Liver (tissue), 9 donors: ENCODE results near the gene DDX1. TPM values are rescaled to one million over a fixed set of nuclear protein-coding genes. Genes with fewer than 3 reads are reported as not detected.

Experiments
- DNase-seq: peaks from one replicate; pipeline ENCODE4 v3.0.0-alpha.2; 2017; ENCODE audit warnings: low spot score
- H3K27ac ChIP-seq, 2 donors: one replicate each; pipeline ENCODE4 v1.7.0; 2013; ENCODE audit warnings: inconsistent platforms in 2 of 2, low read length in 2 of 2, control low read depth in 1 of 2, low read depth in 1 of 2, mild to moderate bottlenecking in 1 of 2
- H3K27me3 ChIP-seq, 4 donors: one replicate each; pipeline versions ENCODE4 v1.6.1 to v1.7.0; 2013; ENCODE audit warnings: low read length in 3 of 4, inconsistent platforms in 1 of 4, mild to moderate bottlenecking in 1 of 4, moderate library complexity in 1 of 4; ENCODE audit not compliant: control insufficient read depth in 4 of 4, insufficient read depth in 4 of 4
- H3K36me3 ChIP-seq, 4 donors: one replicate each; pipeline versions ENCODE4 v1.6.1 to v1.7.0; 2013; ENCODE audit warnings: low read length in 3 of 4, mild to moderate bottlenecking in 3 of 4, low read depth in 1 of 4, moderate library complexity in 1 of 4; ENCODE audit not compliant: control insufficient read depth in 4 of 4, insufficient read depth in 3 of 4
- H3K4me1 ChIP-seq, 4 donors: one replicate each; pipeline versions ENCODE4 v1.6.1 to v1.7.0; 2013; ENCODE audit warnings: low read length in 3 of 4, mild to moderate bottlenecking in 3 of 4, moderate library complexity in 1 of 4; ENCODE audit not compliant: control insufficient read depth in 4 of 4, insufficient read depth in 4 of 4
- H3K4me3 ChIP-seq, 3 donors: one replicate each; pipeline versions ENCODE4 v1.6.1 to v1.7.0; 2013; ENCODE audit warnings: low read length in 3 of 3, control low read depth in 1 of 3, low read depth in 1 of 3, mild to moderate bottlenecking in 1 of 3
- H3K9ac ChIP-seq, 2 donors: one replicate each; pipeline ENCODE4 v1.7.0; 2013; ENCODE audit warnings: low read length in 2 of 2, mild to moderate bottlenecking in 2 of 2, moderate library complexity in 2 of 2, control low read depth in 1 of 2, low read depth in 1 of 2
- H3K9me3 ChIP-seq, 4 donors: one replicate each; pipeline versions ENCODE4 v1.6.1 to v1.7.0; 2013; ENCODE audit warnings: low read length in 3 of 4; ENCODE audit not compliant: control insufficient read depth in 4 of 4
- CTCF ChIP-seq: fragments of 150-350 bp; IDR thresholded peaks from 2 replicates; pipeline ENCODE4 v1.5.1; 2017; ENCODE audit warnings: improper control_type of control experiment, low read depth, low read length; ENCODE audit not compliant: missing input control
- FOXA1 ChIP-seq: IDR thresholded peaks from 2 replicates; pipeline ENCODE4 v1.6.1; 2016; ENCODE audit warnings: antibody characterized with exemption
- GABPA ChIP-seq, 2 donors: IDR thresholded peaks in 1 of 2; conservative IDR thresholded peaks in 1 of 2; 2 replicates each; pipeline ENCODE4 v1.6.1; 2016; ENCODE audit warnings: antibody characterized with exemption in 2 of 2, mild to moderate bottlenecking in 1 of 2, moderate library complexity in 1 of 2
- HNF4G ChIP-seq: IDR thresholded peaks from 2 replicates; pipeline ENCODE4 v1.6.1; 2016; ENCODE audit warnings: antibody characterized with exemption
- RXRA ChIP-seq, 2 donors: IDR thresholded peaks; 2 replicates each; pipeline ENCODE4 v1.6.1; 2017 to 2018; ENCODE audit warnings: antibody characterized with exemption in 2 of 2, mild to moderate bottlenecking in 1 of 2
- SP1 ChIP-seq: IDR thresholded peaks from 2 replicates; pipeline ENCODE4 v1.6.1; 2018; ENCODE audit warnings: antibody characterized with exemption, mild to moderate bottlenecking
- TAF1 ChIP-seq: conservative IDR thresholded peaks from 2 replicates; pipeline ENCODE4 v1.6.1; 2016; ENCODE audit warnings: antibody characterized with exemption, mild to moderate bottlenecking
- YY1 ChIP-seq: IDR thresholded peaks from 2 replicates; pipeline ENCODE4 v1.6.1; 2016; ENCODE audit warnings: antibody characterized with exemption, mild to moderate bottlenecking
- ZBTB33 ChIP-seq: IDR thresholded peaks from 2 replicates; pipeline ENCODE4 v1.6.1; 2016; ENCODE audit warnings: antibody characterized with exemption
- WGBS: extraction: QIAGEN DNeasy Blood & Tissue Kit; methylation state at CpG from one replicate; pipeline ENCODE4 v1.1.7; 2013; 5-methylcytosine and 5-hydroxymethylcytosine counted together
- polyA plus RNA-seq, 2 donors: library from polyadenylated mRNA; stranded (reverse) in 1 of 2; unstranded in 1 of 2; fragments of 200-250 nt in 1 of 2; fragments of >200 nt in 1 of 2; fragmentation: Nextera tagmentation in 1 of 2; extraction: Ambion mirVana in 1 of 2; gene quantifications; one replicate each; pipeline versions ENCODE4 v1.2.1 to v1.2.3, GENCODE V29; 2013 to 2015
- total RNA-seq, 2 donors: library from RNA; depleted of rRNA; stranded (reverse); fragments of >200 nt; gene quantifications; one replicate each; pipeline ENCODE4 v1.2.3, GENCODE V29; 2014
- donor health status: healthy.
- donor health status: healthy.
- donor health status: healthy.
- donor health status: healthy.
- donor health status: healthy.

The DDX1 gene
- total and polyA plus RNA-seq, 4 donors = 31.7 to 43.9 (median 38.8) TPM

- no peaks in the 10 kb centered on the region for H3K4me1 ChIP-seq
- no peak for DNase-seq
- no peak overlapping the region for H3K4me3 ChIP-seq
- no peak overlapping the region for H3K27ac ChIP-seq
- no peak overlapping the region for H3K9ac ChIP-seq
- no peak for TF ChIP-seq HNF4G
- no peak for TF ChIP-seq CTCF
- TF ChIP-seq RXRA (IDR thresholded peaks at IDR 0.05) = no peak
- TF ChIP-seq YY1 = no peak
- TF ChIP-seq GABPA (IDR thresholded peaks at IDR 0.05 in 1 of 2, conservative IDR thresholded peaks at IDR 0.05 in 1 of 2) = no peak
- no peak for TF ChIP-seq FOXA1
- TF ChIP-seq TAF1 = no peak
- TF ChIP-seq ZBTB33 = no peak
- H3K9me3 ChIP-seq = no peaks in the 10 kb centered on the region
- 83% methylated on average over 4 of the region's 4 CpGs for WGBS
- no peaks in the 10 kb centered on the region for H3K27me3 ChIP-seq
- H3K36me3 ChIP-seq = no peaks in the 10 kb centered on the region
These were observed 76.3 kb downstream of the DDX1 start for GRCh38 chr2:15667809-15668556.

GRCh38 chr2:15668611-15669305 is 77.1 kb downstream of the DDX1 start:
- H3K27me3 ChIP-seq = no peaks in the 10 kb centered on the region
- no peaks in the 10 kb centered on the region for H3K9me3 ChIP-seq
- peaks cover 0 to 2% (median 0%) of the 10 kb centered on the region in 4 donors for H3K4me1 ChIP-seq
- H3K27ac ChIP-seq = no peak overlapping the region
- DNase-seq = no peak
- H3K36me3 ChIP-seq = no peaks in the 10 kb centered on the region
- WGBS = 67% methylated on average over 10 of the region's 10 CpGs
- H3K9ac ChIP-seq = no peak overlapping the region
- TF ChIP-seq SP1 (no peak), TAF1 (no peak), ZBTB33 (no peak), CTCF (no peak), RXRA (IDR thresholded peaks at IDR 0.05) (no peak), YY1 (no peak)
- H3K4me3 ChIP-seq = no peak overlapping the region
